SK-N-SH (cell line): Measurements from ENCODE around the gene PGM2L1. TPM values are rescaled to one million over a fixed set of nuclear protein-coding genes. Genes with fewer than 3 reads are reported as not detected.

Experiments used
- CTCF ChIA-PET: fragments of 300-600, 350-600 bp; formaldehyde crosslinking; extraction: SDS; loops from one replicate; lab custom pipeline; 2021; lab: Yijun Ruan, JAX
- POLR2A ChIA-PET: fragments of 350-600 bp; sonication (Branson Sonifier 250); formaldehyde crosslinking; extraction: SDS; loops from one replicate; lab custom pipeline; 2020; ENCODE audit warnings: antibody characterized with exemption, inconsistent platforms; lab: Yijun Ruan, JAX
- DNase-seq: peaks from one replicate; pipeline ENCODE4 v3.0.0; 2012
- H2AFZ ChIP-seq: fragments of 200-600 bp; sonication (generic); 2 replicates; pipeline ENCODE4 v1.8.1; 2016; ENCODE audit warnings: antibody characterized with exemption, mild to moderate bottlenecking, low read depth
- H3F3A ChIP-seq: fragments of 200-600 bp; sonication (generic); replicated peaks from 2 replicates; pipeline ENCODE3; 2016; ENCODE audit warnings: antibody characterized with exemption, mild to moderate bottlenecking; ENCODE audit not compliant: insufficient read depth
- H3K27ac ChIP-seq, 2 experiments: fragments of 200-500 bp in 1 of 2; fragments of 200-600 bp in 1 of 2; sonication (Bioruptor generic) in 1 of 2; sonication (generic), shearing (Covaris generic) in 1 of 2; 2 replicates each; pipeline versions ENCODE4 v1.5.1 to v1.6.1; 2014 to 2016; ENCODE audit warnings: low read depth in 2 of 2, inconsistent platforms in 1 of 2, low read length in 1 of 2, mild to moderate bottlenecking in 1 of 2, mixed read lengths in 1 of 2
- H3K27me3 ChIP-seq: fragments of 200-600 bp; sonication (generic), shearing (Covaris generic); 2 replicates; pipeline ENCODE4 v1.6.1; 2016; ENCODE audit warnings: mixed run types; ENCODE audit not compliant: insufficient read depth
- H3K36me3 ChIP-seq, 2 experiments: fragments of 200-500 bp in 1 of 2; fragments of 200-600 bp in 1 of 2; sonication (Bioruptor generic) in 1 of 2; sonication (generic) in 1 of 2; replicated peaks in 1 of 2; 2 replicates each; pipeline versions ENCODE3 to v1.5.1; 2014 to 2016; ENCODE audit warnings: low read length in 1 of 2, mild to moderate bottlenecking in 1 of 2; ENCODE audit not compliant: insufficient read depth in 2 of 2, control insufficient read depth in 1 of 2
- H3K4me1 ChIP-seq, 2 experiments: fragments of 200-500 bp in 1 of 2; fragments of 200-600 bp in 1 of 2; sonication (Bioruptor generic) in 1 of 2; sonication (generic), shearing (Covaris generic) in 1 of 2; 2 replicates each; pipeline versions ENCODE4 v1.5.1 to v1.6.1; 2014 to 2016; ENCODE audit warnings: low read depth in 1 of 2, low read length in 1 of 2, mixed run types in 1 of 2; ENCODE audit not compliant: insufficient read depth in 2 of 2, control insufficient read depth in 1 of 2
- H3K4me2 ChIP-seq: fragments of 200-600 bp; sonication (generic), shearing (Covaris generic); 2 replicates; pipeline ENCODE4 v1.6.1; 2017; ENCODE audit warnings: mixed run types
- H3K4me3 ChIP-seq, 2 experiments: fragments of 200-500 bp in 1 of 2; fragments of 200-600 bp in 1 of 2; sonication (Bioruptor generic) in 1 of 2; sonication (generic), shearing (Covaris generic) in 1 of 2; 2 replicates each; pipeline versions ENCODE4 v1.5.1 to v1.8.1; 2014 to 2016; ENCODE audit warnings: low read depth in 2 of 2, inconsistent platforms in 1 of 2, low read length in 1 of 2, mild to moderate bottlenecking in 1 of 2, mixed read lengths in 1 of 2, moderate library complexity in 1 of 2
- H3K79me2 ChIP-seq: fragments of 200-600 bp; sonication (generic); 2 replicates; pipeline ENCODE4 v1.8.1; 2017; ENCODE audit warnings: mild to moderate bottlenecking; ENCODE audit not compliant: insufficient read depth
- H3K9ac ChIP-seq: fragments of 200-600 bp; sonication (generic); 2 replicates; pipeline ENCODE4 v1.6.1; 2017; ENCODE audit warnings: mixed run types
- H3K9me2 ChIP-seq: fragments of 200-600 bp; sonication (generic); 2 replicates; pipeline ENCODE4 v1.6.1; 2017; ENCODE audit warnings: mixed run types
- H3K9me3 ChIP-seq: fragments of 200-600 bp; sonication (generic); 2 replicates; pipeline ENCODE4 v1.6.1; 2017; ENCODE audit warnings: mixed run types, mild to moderate bottlenecking, moderate library complexity
- H4K20me1 ChIP-seq: fragments of 200-600 bp; sonication (generic); 2 replicates; pipeline ENCODE4 v1.6.1; 2017; ENCODE audit warnings: mild to moderate bottlenecking, mixed run types; ENCODE audit not compliant: insufficient read depth
- CHD2 ChIP-seq: fragments of 150-350 bp; IDR thresholded peaks from 2 replicates; pipeline ENCODE4 v1.6.1; 2018; ENCODE audit warnings: low read length; ENCODE audit not compliant: partially characterized antibody
- CTCF ChIP-seq: fragments of 200-600 bp; sonication (generic); IDR thresholded peaks from 2 replicates; pipeline ENCODE4 v1.6.1; 2017; ENCODE audit warnings: antibody characterized with exemption, mild to moderate bottlenecking, moderate library complexity
- EZH2phosphoT487 ChIP-seq: fragments of 200-600 bp; sonication (generic); IDR thresholded peaks from 2 replicates; pipeline ENCODE4 v1.6.1; 2017; ENCODE audit warnings: low read depth, mixed run types, mild to moderate bottlenecking, antibody characterized with exemption, moderate library complexity, borderline replicate concordance
- FOSL2 ChIP-seq: IDR thresholded peaks from 2 replicates; pipeline ENCODE4 v1.4.0; 2012; ENCODE audit warnings: low read depth, mild to moderate bottlenecking, moderate library complexity, borderline replicate concordance
- FOXJ3 ChIP-seq: sonication (generic); formaldehyde crosslinking; IDR thresholded peaks from 2 replicates; pipeline ENCODE4 v1.5.1; 2020; ENCODE audit warnings: mild to moderate bottlenecking, missing genetic modification reagents
- FOXM1 ChIP-seq: IDR thresholded peaks from 2 replicates; pipeline ENCODE4 v1.4.0; 2012; ENCODE audit warnings: low read depth, mild to moderate bottlenecking
- GATA2 ChIP-seq: sonication (generic); formaldehyde crosslinking; IDR thresholded peaks from 2 replicates; pipeline ENCODE4 v1.5.0; 2020; ENCODE audit warnings: mild to moderate bottlenecking, missing genetic modification reagents
- IRF3 ChIP-seq: fragments of 150-350 bp; IDR thresholded peaks from 2 replicates; pipeline ENCODE4 v1.6.1; 2016; ENCODE audit warnings: mild to moderate bottlenecking, low read depth, low read length
- JUND ChIP-seq: IDR thresholded peaks from 2 replicates; pipeline ENCODE4 v1.4.0; 2012
- MAX ChIP-seq: IDR thresholded peaks from 2 replicates; pipeline ENCODE4 v1.4.0; 2012; ENCODE audit warnings: low read depth
- MXI1 ChIP-seq: IDR thresholded peaks from 2 replicates; pipeline ENCODE4 v1.6.1; 2012; ENCODE audit warnings: mild to moderate bottlenecking, low read depth, low read length, improper control_type of control experiment
- RAD21 ChIP-seq: IDR thresholded peaks from 2 replicates; pipeline ENCODE4 v1.6.1; 2012; ENCODE audit warnings: mild to moderate bottlenecking, low read length
- RCOR1 ChIP-seq: fragments of 150-350 bp; IDR thresholded peaks from 2 replicates; pipeline ENCODE4 v1.6.1; 2017; ENCODE audit warnings: antibody characterized with exemption, low read length
- RFX5 ChIP-seq: IDR thresholded peaks from 2 replicates; pipeline ENCODE4 v1.6.1; 2012; ENCODE audit warnings: mild to moderate bottlenecking, improper control_type of control experiment, low read length
- SIN3A ChIP-seq: IDR thresholded peaks from 2 replicates; pipeline ENCODE4 v1.6.1; 2012; ENCODE audit warnings: low read depth, mild to moderate bottlenecking, low read length, moderate library complexity, borderline replicate concordance
- TAF1 ChIP-seq: IDR thresholded peaks from 2 replicates; pipeline ENCODE4 v1.6.1; 2012; ENCODE audit warnings: low read depth, mild to moderate bottlenecking, low read length, moderate library complexity, borderline replicate concordance
- ZBTB33 ChIP-seq: IDR thresholded peaks from 2 replicates; pipeline ENCODE4 v1.4.0; 2012; ENCODE audit warnings: low read depth, borderline replicate concordance
- WGBS: methylation state at CpG from one replicate; pipeline ENCODE4 v1.1.6; 2017; ENCODE audit warnings: low lambda C conversion rate; 5-methylcytosine and 5-hydroxymethylcytosine counted together
- polyA plus RNA-seq, 3 experiments: library from polyadenylated mRNA; depleted of rRNA; stranded (reverse); fragments of >200 nt; gene quantifications; 2 replicates each; pipeline ENCODE4 v1.2.3, GENCODE V29; 2012

Gene PGM2L1
- polyA plus RNA-seq, 1 of the 3 experiments (the other 2 are of a cell fraction) = 0.90 TPM

- Histone ChIP-seq H3F3A (peaks cover 2% of the 10 kb centered on the region), H3K4me2 (no peak overlapping the region), H2AFZ (no peak overlapping the region), H3K4me1 (peaks cover 0 to under 1% of the 10 kb centered on the region in 2 experiments; a peak in 1 of 4 replicates), H4K20me1 (no peaks in the 10 kb centered on the region), H3K9me2 (no peaks in the 10 kb centered on the region), H3K9ac (no peak overlapping the region), H3K9me3 (no peaks in the 10 kb centered on the region), H3K27ac (no peak overlapping the region), H3K79me2 (no peaks in the 10 kb centered on the region), H3K4me3 (no peak overlapping the region), H3K27me3 (no peaks in the 10 kb centered on the region), H3K36me3 (no peaks in the 10 kb centered on the region)
- WGBS = 62% methylated on average over 2 of the region's 2 CpGs
- TF ChIP-seq MAX (no peak), TAF1 (no peak), RCOR1 (no peak), FOSL2 (no peak), GATA2 (CRISPR knock-in tag) (no peak), RFX5 (no peak), CTCF (no peak)
- POLR2A ChIA-PET = no interaction called here
- CTCF ChIA-PET = interaction anchor here (0.7 to 1.0 kb wide), 2 partner anchors 23 to 154 kb away, joined by 3 read pairs; no protein-coding TSS in a partner anchor
- no peak for DNase-seq
Observed at GRCh38 chr11:74412321-74412720, 14.1 kb upstream of the PGM2L1 start.

GRCh38 chr11:74409633-74410032 lies 11.4 kb upstream of the PGM2L1 start:
- no peaks in the 10 kb centered on the region for H3K9me3 ChIP-seq
- 90% methylated on average over 2 of the region's 2 CpGs for WGBS
- no peaks in the 10 kb centered on the region for H3K27me3 ChIP-seq
- H3K4me3 ChIP-seq = no peak overlapping the region
- H3K27ac ChIP-seq = no peak overlapping the region
- no peaks in the 10 kb centered on the region for H3K4me1 ChIP-seq
- TF ChIP-seq ZBTB33 (no peak), CHD2 (no peak), RAD21 (no peak), IRF3 (no peak), SIN3A (no peak), TAF1 (no peak), JUND (no peak), EZH2phosphoT487 (no peak), GATA2 (CRISPR knock-in tag) (no peak), FOXM1 (no peak), MXI1 (no peak), FOXJ3 (CRISPR knock-in tag) (no peak)
- TF ChIP-seq, all 33 proteins: peak for 0
- H3K9ac ChIP-seq = no peak overlapping the region
- no peak for DNase-seq
- CTCF ChIA-PET = interaction anchor here (1.1 kb wide), 1 partner anchor 40 kb away, joined by 5 read pairs; no protein-coding TSS in a partner anchor
- H2AFZ ChIP-seq = 0 out of 2 replicates have a peak overlapping the region, but pooled peaks have one; percentile 26
- no peaks in the 10 kb centered on the region for H3K9me2 ChIP-seq
- no peak overlapping the region for H3K4me2 ChIP-seq
- no peaks in the 10 kb centered on the region for H4K20me1 ChIP-seq
- H3K36me3 ChIP-seq = no peaks in the 10 kb centered on the region
- no peaks in the 10 kb centered on the region; the same call in 1 of the 2 replicates for H3K79me2 ChIP-seq
- peaks cover 2% of the 10 kb centered on the region for H3F3A ChIP-seq
- POLR2A ChIA-PET = no interaction called here
